T-cell (primary cell): Measurements from ENCODE around the gene CYSRT1. TPM values are rescaled to one million over a fixed set of nuclear protein-coding genes. Genes with fewer than 3 reads are reported as not detected.
"Not testable (repeated sequence)": the region's sequence is repeated elsewhere in the genome, so short reads cannot be mapped to it uniquely, and the experiment has no call there.

Source experiments
- ATAC-seq, 4 experiments: fragments of 200-7000 bp in 3 of 4; fragments of 150-1000 bp in 1 of 4; cut with Tn5 transposase; replicated peaks in 1 of 4; 1 replicate in 3 of 4; 2 replicates in 1 of 4; pipeline ENCODE4 v1.10.0; 2021; ENCODE audit warnings: moderate library complexity in 3 of 4, mild to moderate bottlenecking in 2 of 4, moderate number of reproducible peaks in 1 of 4
- CTCF ChIA-PET, 2 donors: fragments of 300-600 bp; sonication (Branson Sonifier 250); formaldehyde crosslinking; loops; one replicate each; lab custom pipeline; 2022; ENCODE audit warnings: antibody characterized with exemption in 2 of 2; lab: Charles Lee
- POLR2A ChIA-PET, 2 donors: fragments of 300-600 bp; sonication (Branson Sonifier 250); formaldehyde crosslinking; loops; one replicate each; lab custom pipeline; 2022; ENCODE audit warnings: antibody characterized with exemption in 2 of 2; lab: Charles Lee
- DNase-seq, 35 experiments: peaks; one replicate each; pipeline versions ENCODE4 v3.0.0 to v3.0.0-alpha.2; 2013 to 2023
- H3K27ac ChIP-seq: one replicate; pipeline ENCODE4 v1.5.1; 2013; ENCODE audit warnings: low read length
- H3K27me3 ChIP-seq, 2 experiments: replicated peaks in 1 of 2; 1 replicate in 1 of 2; 2 replicates in 1 of 2; pipeline versions ENCODE4 v1.6.1 to v1.7.0; 2013; ENCODE audit warnings: low read length in 1 of 2, mixed read lengths in 1 of 2; ENCODE audit not compliant: control insufficient read depth in 2 of 2, insufficient read depth in 2 of 2; ENCODE audit errors: extremely low read depth in 1 of 2
- H3K36me3 ChIP-seq, 2 donors: 1 replicate in 1 of 2; 2 replicates in 1 of 2; pipeline versions ENCODE4 v1.6.1 to v1.7.0; 2013; ENCODE audit warnings: low read length in 1 of 2; ENCODE audit not compliant: control insufficient read depth in 2 of 2, insufficient read depth in 1 of 2; ENCODE audit errors: extremely low read depth in 1 of 2
- H3K4me1 ChIP-seq, 2 experiments: 1 replicate in 1 of 2; 2 replicates in 1 of 2; pipeline versions ENCODE4 v1.6.1 to v1.7.0; 2013; ENCODE audit warnings: low read length in 2 of 2, mixed read lengths in 1 of 2; ENCODE audit not compliant: insufficient read depth in 2 of 2, control insufficient read depth in 1 of 2; ENCODE audit errors: extremely low read depth in 1 of 2
- H3K4me3 ChIP-seq, 2 donors: 1 replicate in 1 of 2; 2 replicates in 1 of 2; pipeline versions ENCODE4 v1.5.1 to v1.7.0; 2013; ENCODE audit warnings: mild to moderate bottlenecking in 2 of 2, low read length in 1 of 2, moderate library complexity in 1 of 2; ENCODE audit not compliant: control insufficient read depth in 1 of 2; ENCODE audit errors: extremely low read depth in 1 of 2
- H3K9me3 ChIP-seq: 2 replicates; pipeline ENCODE4 v1.7.0; 2013
- H3K27ac Mint-ChIP-seq, 2 donors: one replicate each; pipeline ENCODE4 v1.8.0; 2020 to 2021; ENCODE audit warnings: mild to moderate bottlenecking in 2 of 2, mixed read lengths in 2 of 2
- H3K27me3 Mint-ChIP-seq, 2 donors: one replicate each; pipeline ENCODE4 v1.8.0; 2021 to 2022; ENCODE audit warnings: mixed read lengths in 2 of 2
- H3K36me3 Mint-ChIP-seq: one replicate; pipeline ENCODE4 v1.8.0; 2021; ENCODE audit warnings: mixed read lengths
- H3K4me1 Mint-ChIP-seq, 3 donors: one replicate each; pipeline ENCODE4 v1.8.0; 2020 to 2022; ENCODE audit warnings: mixed read lengths in 3 of 3, mild to moderate bottlenecking in 1 of 3
- H3K4me3 Mint-ChIP-seq, 3 donors: one replicate each; pipeline ENCODE4 v1.8.0; 2020 to 2022; ENCODE audit warnings: mild to moderate bottlenecking in 3 of 3, mixed read lengths in 3 of 3, moderate library complexity in 3 of 3
- H3K9me3 Mint-ChIP-seq, 3 donors: one replicate each; pipeline ENCODE4 v1.8.0; 2020 to 2022; ENCODE audit warnings: mixed read lengths in 3 of 3
- WGBS: methylation state at CpG from one replicate; pipeline ENCODE4 v1.1.5; 2013; ENCODE audit warnings: missing lambda C conversion rate; ENCODE audit not compliant: insufficient coverage; 5-methylcytosine and 5-hydroxymethylcytosine counted together
- total RNA-seq, 35 experiments: library from RNA in 6 of 35; stranded (reverse) in 6 of 35; fragments of 120-200 nt in 1 of 35; gene quantifications; one replicate each; pipeline versions ENCODE4 v1.2.1 to v1.2.4 and lab custom pipeline; 2013 to 2026

Gene CYSRT1
- total RNA-seq, 5 donors from 2014 or later (not counting 1 experiment from before 2014, with no cell fraction given), result 0.32 to 0.58 (median 0.45) TPM; not detected in 1

GRCh38 chr9:137255448-137256114 lies 30.6 kb downstream of the CYSRT1 start:
- POLR2A ChIA-PET, result interaction anchor here in 1 of 2 donors (2.9 kb wide), 1 partner anchor 15 kb away, joined by 16 read pairs; the partner anchor contains the start of gene TUBB4B
- peak overlapping the region; percentile 23 for H3K27ac ChIP-seq
- H3K4me3 ChIP-seq, result peak overlapping the region; percentile 75 to 87
- H3K36me3 ChIP-seq, result peaks cover 0 to 19% of the 10 kb centered on the region in 2 donors
- no peaks in the 10 kb centered on the region for H3K27me3 ChIP-seq
- DNase-seq, result peak in 5 of 35 experiments; percentile 9 to 35 (median 19)
- WGBS, result under 1% methylated on average over 40 of the region's 51 CpGs
- Mint-ChIP-seq H3K4me3 (peak overlapping the region; percentile 82 to 90 (median 85)), H3K9me3 (no peaks in the 10 kb centered on the region), H3K4me1 (peaks cover 11 to 16% (median 15%) of the 10 kb centered on the region in 3 donors), H3K36me3 (peaks cover 9% of the 10 kb centered on the region), H3K27ac (peak overlapping the region; percentile 74 to 81), H3K27me3 (no peaks in the 10 kb centered on the region)
- no peaks in the 10 kb centered on the region for H3K9me3 ChIP-seq
- peaks cover 4 to 28% of the 10 kb centered on the region in 2 experiments for H3K4me1 ChIP-seq
- CTCF ChIA-PET, result interaction anchor here in 1 of 2 donors (1.1 to 1.6 kb wide), 3 partner anchors 15 to 19 kb away, joined by 3 to 8 read pairs (median 4); partner anchors contain the start of gene TUBB4B
- ATAC-seq, result peak in 1 of 4 experiments; percentile 2

- CTCF ChIA-PET, result interaction anchor here in 1 of 2 donors (0.8 to 1.4 kb wide), 3 partner anchors 15 to 127 kb away, joined by 3 to 4 read pairs (median 3); partner anchors contain the start of gene TUBB4B
- peak overlapping the region; percentile 75 to 87 for H3K4me3 ChIP-seq
These were observed 31.4 kb downstream of the CYSRT1 start for GRCh38 chr9:137256362-137256761.

GRCh38 chr9:137256856-137257255 lies 31.9 kb downstream of the CYSRT1 start:
- Histone ChIP-seq H3K4me1 (peaks cover 4 to 28% of the 10 kb centered on the region in 2 experiments), H3K27ac (no peak overlapping the region), H3K36me3 (peaks cover 0 to 19% of the 10 kb centered on the region in 2 donors), H3K27me3 (no peaks in the 10 kb centered on the region), H3K9me3 (no peaks in the 10 kb centered on the region), H3K4me3 (no peak overlapping the region)
- H3K9me3 Mint-ChIP-seq, result no peaks in the 10 kb centered on the region
- H3K27ac Mint-ChIP-seq, result no peak overlapping the region
- peaks cover 11 to 18% (median 15%) of the 10 kb centered on the region in 3 donors for H3K4me1 Mint-ChIP-seq
- no peaks in the 10 kb centered on the region for H3K27me3 Mint-ChIP-seq
- ChIA-PET CTCF (interaction anchor here in 1 of 2 donors (0.8 to 1.4 kb wide), 3 partner anchors 16 to 127 kb away, joined by 3 to 4 read pairs (median 3); partner anchors contain the start of gene TUBB4B), POLR2A (interaction anchor here in 1 of 2 donors (0.6 kb wide), 1 partner anchor 972 kb away, joined by 3 read pairs; no protein-coding TSS in a partner anchor)
- no peak for DNase-seq
- H3K36me3 Mint-ChIP-seq, result peaks cover 13% of the 10 kb centered on the region
- WGBS, result 86% methylated on average over 12 of the region's 15 CpGs
- peak overlapping the region; percentile 82 to 90 (median 85) for H3K4me3 Mint-ChIP-seq
- no peak for ATAC-seq

More at GRCh38 chr9:137256362-137256761, 31.4 kb downstream of the CYSRT1 start:
- no peaks in the 10 kb centered on the region for H3K9me3 ChIP-seq
- H3K27me3 ChIP-seq, result no peaks in the 10 kb centered on the region
- Mint-ChIP-seq H3K27ac (no peak overlapping the region), H3K27me3 (no peaks in the 10 kb centered on the region), H3K36me3 (peaks cover 9% of the 10 kb centered on the region), H3K9me3 (no peaks in the 10 kb centered on the region), H3K4me1 (peaks cover 11 to 16% (median 15%) of the 10 kb centered on the region in 3 donors), H3K4me3 (peak overlapping the region; percentile 82 to 90 (median 85))
- ATAC-seq (no peak), DNase-seq (no peak)
- peaks cover 4 to 28% of the 10 kb centered on the region in 2 experiments for H3K4me1 ChIP-seq
- POLR2A ChIA-PET, result interaction anchor here in 1 of 2 donors (2.9 kb wide), 1 partner anchor 16 kb away, joined by 16 read pairs; the partner anchor contains the start of gene TUBB4B
- peak overlapping the region; percentile 23 for H3K27ac ChIP-seq
- 91% methylated on average over 15 of the region's 15 CpGs for WGBS
- peaks cover 0 to 19% of the 10 kb centered on the region in 2 donors for H3K36me3 ChIP-seq

- H3K9me3 ChIP-seq, CTCF ChIA-PET, H3K4me3 ChIP-seq, H3K4me1 Mint-ChIP-seq, ATAC-seq, H3K9me3 Mint-ChIP-seq, H3K27me3 Mint-ChIP-seq, H3K27me3 ChIP-seq, POLR2A ChIA-PET, H3K27ac ChIP-seq, H3K4me1 ChIP-seq, H3K4me3 Mint-ChIP-seq, H3K27ac Mint-ChIP-seq, DNase-seq: not testable (repeated sequence)
- H3K36me3 ChIP-seq, result peaks cover 14 to 35% of the 10 kb centered on the region in 2 donors
- 100% methylated on average over 1 of the region's 15 CpGs for WGBS
- H3K36me3 Mint-ChIP-seq, result peaks cover 18% of the 10 kb centered on the region
These were observed 37.4 kb downstream of the CYSRT1 start for GRCh38 chr9:137262173-137262908.

GRCh38 chr9:137262909-137263285 lies 37.9 kb downstream of the CYSRT1 start:
- POLR2A ChIA-PET, result no interaction called here
- no peak for DNase-seq
- no peak for ATAC-seq
- Histone ChIP-seq H3K9me3 (no peaks in the 10 kb centered on the region), H3K27me3 (no peaks in the 10 kb centered on the region), H3K27ac (no peak overlapping the region), H3K4me3 (no peak overlapping the region), H3K4me1 (peaks cover 0 to 5% of the 10 kb centered on the region in 2 experiments), H3K36me3 (peaks cover 14 to 38% of the 10 kb centered on the region in 2 donors)
- Mint-ChIP-seq H3K4me1 (peaks cover 0 to 2% (median 0%) of the 10 kb centered on the region in 3 donors), H3K4me3 (no peak overlapping the region), H3K27me3 (no peaks in the 10 kb centered on the region), H3K36me3 (peaks cover 18% of the 10 kb centered on the region), H3K27ac (no peak overlapping the region), H3K9me3 (no peaks in the 10 kb centered on the region)
- 92% methylated on average over 24 of the region's 24 CpGs for WGBS
- CTCF ChIA-PET, result no interaction called here

GRCh38 chr9:137263506-137263905 lies 38.5 kb downstream of the CYSRT1 start:
- H3K4me1 Mint-ChIP-seq, result peaks cover under 1 to 2% (median 2%) of the 10 kb centered on the region in 3 donors

More at GRCh38 chr9:137263506-137263905, 38.5 kb downstream of the CYSRT1 start:
- WGBS, result 97% methylated on average over 7 of the region's 10 CpGs
- Mint-ChIP-seq H3K4me3 (no peak overlapping the region), H3K27ac (no peak overlapping the region), H3K27me3 (no peaks in the 10 kb centered on the region), H3K9me3 (no peaks in the 10 kb centered on the region), H3K36me3 (peaks cover 19% of the 10 kb centered on the region)
- DNase-seq (no peak), ATAC-seq (no peak)
- H3K27me3 ChIP-seq, result no peaks in the 10 kb centered on the region
- no peak overlapping the region for H3K27ac ChIP-seq
- no peak overlapping the region for H3K4me3 ChIP-seq
- no peaks in the 10 kb centered on the region for H3K9me3 ChIP-seq
- H3K4me1 ChIP-seq, result peaks cover 0 to 5% of the 10 kb centered on the region in 2 experiments
- ChIA-PET CTCF (no interaction called here), POLR2A (interaction anchor here in 1 of 2 donors (0.6 kb wide), 1 partner anchor 101 kb away, joined by 3 read pairs; no protein-coding TSS in a partner anchor)
- H3K36me3 ChIP-seq, result peaks cover 14 to 42% of the 10 kb centered on the region in 2 donors
